GM18861 (cell line): ENCODE measurements around the gene ABAT.
"Not testable (repeated sequence)": the region's sequence is repeated elsewhere in the genome, so short reads cannot be mapped to it uniquely, and the experiment has no call there.

ENCODE experiments used
- ATAC-seq: cut with Tn5 transposase; IDR thresholded peaks from one replicate; pipeline ENCODE4 v1.9.1; 2021; ENCODE audit not compliant: unreplicated experiment

Gene ABAT

GRCh38 chr16:8774208-8774607 lies 99.8 kb downstream of the ABAT start:
- ATAC-seq = no peak

GRCh38 chr16:8775359-8775758 lies 100.9 kb downstream of the ABAT start:
- no peak for ATAC-seq

- ATAC-seq = no peak
Measured at GRCh38 chr16:8776129-8776584, 101.7 kb downstream of the ABAT start.

GRCh38 chr16:8777217-8777616 lies 102.8 kb downstream of the ABAT start:
- ATAC-seq = no peak

GRCh38 chr16:8781797-8782196 lies 107.4 kb downstream of the ABAT start:
- ATAC-seq = no peak

GRCh38 chr16:8782673-8783072 lies 108.3 kb downstream of the ABAT start:
- ATAC-seq = no peak

- no peak for ATAC-seq
Measured at GRCh38 chr16:8785408-8785807, 111.0 kb downstream of the ABAT start.

GRCh38 chr16:8786316-8786715 lies 111.9 kb downstream of the ABAT start:
- ATAC-seq = not testable (repeated sequence)

GRCh38 chr16:8788578-8789172 lies 114.3 kb downstream of the ABAT start:
- no peak for ATAC-seq

GRCh38 chr16:8795091-8795490 lies 120.7 kb downstream of the ABAT start:
- no peak for ATAC-seq

- ATAC-seq = no peak
Measured at GRCh38 chr16:8795818-8796217, 121.4 kb downstream of the ABAT start.

GRCh38 chr16:8796469-8797363 lies 122.3 kb downstream of the ABAT start:
- ATAC-seq = no peak

GRCh38 chr16:8797364-8798173 lies 123.2 kb downstream of the ABAT start, which contains the start of the genes PMM2 and TMEM186:
TSS of gene PMM2 (plus strand) at chr16:8797839. CDS start at chr16:8797883, 44 bp downstream.
TSS of gene TMEM186 (minus strand) at chr16:8797639. CDS start at chr16:8797614, 25 bp downstream.
- ATAC-seq = peak; percentile 89

- ATAC-seq = no peak
Measured at GRCh38 chr16:8798174-8798527, 123.7 kb downstream of the ABAT start.

GRCh38 chr16:8798535-8799157 lies 124.2 kb downstream of the ABAT start:
- no peak for ATAC-seq

- no peak for ATAC-seq
Measured at GRCh38 chr16:8801701-8802100, 127.3 kb downstream of the ABAT start.

GRCh38 chr16:8803733-8804132 lies 129.3 kb downstream of the ABAT start:
- ATAC-seq = not testable (repeated sequence)

- ATAC-seq = no peak
Measured at GRCh38 chr16:8804313-8804712, 129.9 kb downstream of the ABAT start.

GRCh38 chr16:8806272-8806983 lies 132.0 kb downstream of the ABAT start:
- ATAC-seq = no peak

- no peak for ATAC-seq
Measured at GRCh38 chr16:8807189-8807588, 132.8 kb downstream of the ABAT start.
